DOHH2 (cell line): ENCODE data around the gene TLL2.

Experiments used
- H3F3A ChIP-seq: fragments of 200-600 bp; sonication (generic), shearing (Covaris generic); 2 replicates; pipeline ENCODE4 v1.6.0; 2016; ENCODE audit warnings: antibody characterized with exemption, mild to moderate bottlenecking; ENCODE audit not compliant: control insufficient read depth, insufficient read depth
- H3K27ac ChIP-seq: fragments of 200-600 bp; sonication (generic); 2 replicates; pipeline ENCODE4 v1.5.1; 2014; ENCODE audit warnings: low read depth, mild to moderate bottlenecking, low read length, moderate library complexity
- H3K27me3 ChIP-seq: fragments of 200-600 bp; sonication (generic); 2 replicates; pipeline ENCODE4 v1.6.1; 2014; ENCODE audit warnings: mild to moderate bottlenecking, low read length, mixed read lengths; ENCODE audit not compliant: control insufficient read depth
- H3K36me3 ChIP-seq: fragments of 200-600 bp; sonication (generic); 2 replicates; pipeline ENCODE4 v1.6.1; 2014; ENCODE audit warnings: mild to moderate bottlenecking, low read length, moderate library complexity, mixed read lengths; ENCODE audit not compliant: control insufficient read depth
- H3K4me1 ChIP-seq: fragments of 200-600 bp; sonication (generic); 2 replicates; pipeline ENCODE4 v1.6.1; 2014; ENCODE audit warnings: mild to moderate bottlenecking, low read length, mixed read lengths; ENCODE audit not compliant: control insufficient read depth
- H3K4me2 ChIP-seq: fragments of 200-600 bp; sonication (generic); 2 replicates; pipeline ENCODE4 v1.6.0; 2014; ENCODE audit warnings: mild to moderate bottlenecking, low read length, moderate library complexity
- H3K4me3 ChIP-seq: fragments of 200-600 bp; sonication (generic); 2 replicates; pipeline ENCODE4 v1.5.1; 2014; ENCODE audit warnings: mild to moderate bottlenecking, low read length, mixed read lengths
- H3K79me2 ChIP-seq: fragments of 200-600 bp; sonication (generic); 2 replicates; pipeline ENCODE4 v1.6.1; 2014; ENCODE audit warnings: mild to moderate bottlenecking, low read length, mixed read lengths; ENCODE audit not compliant: control insufficient read depth
- H3K9me2 ChIP-seq: fragments of 200-600 bp; sonication (generic); replicated peaks from 2 replicates; pipeline ENCODE4 v1.6.1; 2014; ENCODE audit warnings: mild to moderate bottlenecking, low read length, mixed read lengths; ENCODE audit not compliant: control insufficient read depth
- H3K9me3 ChIP-seq: fragments of 200-600 bp; sonication (generic); 2 replicates; pipeline ENCODE4 v1.6.1; 2014; ENCODE audit warnings: antibody characterized with exemption, low read length, mixed read lengths; ENCODE audit not compliant: control insufficient read depth, insufficient read depth
- H4K20me1 ChIP-seq: fragments of 200-600 bp; sonication (generic); 2 replicates; pipeline ENCODE4 v1.6.0; 2014; ENCODE audit warnings: low read depth, mild to moderate bottlenecking, antibody characterized with exemption, low read length, moderate library complexity; ENCODE audit not compliant: control insufficient read depth, insufficient read depth
- CTCF ChIP-seq: fragments of 200-600 bp; sonication (generic); IDR thresholded peaks from one replicate; pipeline ENCODE4 v1.5.1; 2014; ENCODE audit warnings: antibody characterized with exemption, mild to moderate bottlenecking, low read depth, low read length; ENCODE audit not compliant: poor library complexity, severe bottlenecking
- EZH2phosphoT487 ChIP-seq: fragments of 200-600 bp; sonication (generic); IDR thresholded peaks from 2 replicates; pipeline ENCODE4 v1.6.1; 2017; ENCODE audit warnings: borderline replicate concordance, mild to moderate bottlenecking, antibody characterized with exemption, low read length, moderate library complexity, mixed read lengths

TLL2 gene

GRCh38 chr10:96473866-96474265 lies 39.9 kb downstream of the TLL2 start:
- Histone ChIP-seq H3K9me2 (no peaks in the 10 kb centered on the region), H4K20me1 (no peaks in the 10 kb centered on the region), H3K9me3 (no peaks in the 10 kb centered on the region), H3K4me2 (no peak overlapping the region), H3K79me2 (no peaks in the 10 kb centered on the region), H3K4me3 (no peak overlapping the region), H3K36me3 (no peaks in the 10 kb centered on the region), H3K27me3 (peaks cover 10% of the 10 kb centered on the region), H3K27ac (no peak overlapping the region), H3F3A (no peaks in the 10 kb centered on the region), H3K4me1 (no peaks in the 10 kb centered on the region)
- TF ChIP-seq CTCF (no peak), EZH2phosphoT487 (no peak)

GRCh38 chr10:96470116-96470743 lies 43.5 kb downstream of the TLL2 start:
- H3K4me1 ChIP-seq = no peaks in the 10 kb centered on the region
- no peaks in the 10 kb centered on the region for H4K20me1 ChIP-seq
- no peaks in the 10 kb centered on the region for H3K36me3 ChIP-seq
- no peak overlapping the region for H3K27ac ChIP-seq
- TF ChIP-seq EZH2phosphoT487 (no peak), CTCF (peak; percentile 80)
- H3K9me3 ChIP-seq = no peaks in the 10 kb centered on the region
- H3K27me3 ChIP-seq = peaks cover 33% of the 10 kb centered on the region
- H3K9me2 ChIP-seq = no peaks in the 10 kb centered on the region
- H3K79me2 ChIP-seq = no peaks in the 10 kb centered on the region
- H3F3A ChIP-seq = no peaks in the 10 kb centered on the region
- H3K4me3 ChIP-seq = no peak overlapping the region
- H3K4me2 ChIP-seq = no peak overlapping the region

- no peak for TF ChIP-seq EZH2phosphoT487
- no peak for TF ChIP-seq CTCF
- no peak overlapping the region for H3K4me3 ChIP-seq
- H4K20me1 ChIP-seq = no peaks in the 10 kb centered on the region
- H3K79me2 ChIP-seq = no peaks in the 10 kb centered on the region
- H3K9me2 ChIP-seq = no peaks in the 10 kb centered on the region
- no peaks in the 10 kb centered on the region for H3F3A ChIP-seq
- H3K27me3 ChIP-seq = peaks cover 33% of the 10 kb centered on the region
- no peaks in the 10 kb centered on the region for H3K9me3 ChIP-seq
- no peaks in the 10 kb centered on the region for H3K36me3 ChIP-seq
- no peaks in the 10 kb centered on the region for H3K4me1 ChIP-seq
- H3K27ac ChIP-seq = no peak overlapping the region
- no peak overlapping the region for H3K4me2 ChIP-seq
These were observed 44.9 kb downstream of the TLL2 start for GRCh38 chr10:96468845-96469244.
